Duodenal mucosa (tissue), 2 donors: Measurements from ENCODE around the gene SZRD1.

Experiments
- H3K27ac ChIP-seq: one replicate; pipeline ENCODE4 v1.7.0; 2013; ENCODE audit warnings: low read depth, low read length
- H3K27me3 ChIP-seq, 2 donors: one replicate each; pipeline ENCODE4 v1.7.0; 2013; ENCODE audit warnings: low read length in 2 of 2, control low read depth in 1 of 2; ENCODE audit not compliant: insufficient read depth in 2 of 2, control insufficient read depth in 1 of 2
- H3K36me3 ChIP-seq, 2 donors: one replicate each; pipeline ENCODE4 v1.7.0; 2013; ENCODE audit warnings: low read length in 2 of 2, control low read depth in 1 of 2; ENCODE audit not compliant: insufficient read depth in 2 of 2, control insufficient read depth in 1 of 2
- H3K4me1 ChIP-seq, 2 donors: one replicate each; pipeline ENCODE4 v1.7.0; 2013; ENCODE audit warnings: low read length in 2 of 2, control low read depth in 1 of 2; ENCODE audit not compliant: insufficient read depth in 2 of 2, control insufficient read depth in 1 of 2
- H3K4me3 ChIP-seq, 2 donors: one replicate each; pipeline ENCODE4 v1.7.0; 2013; ENCODE audit warnings: low read length in 2 of 2, low read depth in 1 of 2
- H3K9ac ChIP-seq, 2 donors: one replicate each; pipeline ENCODE4 v1.7.0; 2013; ENCODE audit warnings: low read length in 2 of 2, low read depth in 1 of 2
- H3K9me3 ChIP-seq, 2 donors: one replicate each; pipeline ENCODE4 v1.7.0; 2013; ENCODE audit warnings: low read length in 2 of 2, control low read depth in 1 of 2; ENCODE audit not compliant: control insufficient read depth in 1 of 2

SZRD1 gene

GRCh38 chr1:16447641-16448040 is 80.6 kb downstream of the SZRD1 start:
- Histone ChIP-seq H3K9me3 (no peaks in the 10 kb centered on the region), H3K27ac (no peak overlapping the region), H3K4me3 (no peak overlapping the region), H3K4me1 (peaks cover 3 to 5% of the 10 kb centered on the region in 2 donors), H3K36me3 (peaks cover 41 to 78% of the 10 kb centered on the region in 2 donors), H3K9ac (no peak overlapping the region), H3K27me3 (no peaks in the 10 kb centered on the region)
